GM13976 (cell line): Measurements from ENCODE around the gene DAZ3.
"Not testable (repeated sequence)": the region's sequence is repeated elsewhere in the genome, so short reads cannot be mapped to it uniquely, and the experiment has no call there.

Source experiments
- DNase-seq: peaks from one replicate; pipeline ENCODE4 v3.0.0; 2012; ENCODE audit warnings: low spot score
- in situ Hi-C: fragments of 300-500 bp; cut with MboI; formaldehyde crosslinking; loops from one replicate; pipeline ENCODE4 v1.12.0; 2022; ENCODE audit warnings: low sequenced_read_pairs, mixed read lengths, inconsistent platforms; ENCODE audit not compliant: unreplicated experiment

Gene DAZ3

GRCh38 chrY:24813293-24813692 lies at the start of gene DAZ3:
Gene DAZ3 (minus strand): TSS chrY:24813393. CDS start chrY:24813185, 208 bp downstream.
- DNase-seq, in situ Hi-C loops: not testable (repeated sequence)

GRCh38 chrY:24833619-24834018 lies 20.4 kb upstream of the DAZ3 start, which contains the start of gene DAZ4:
Gene DAZ4 (plus strand): TSS chrY:24833919. CDS start chrY:24834127, 208 bp downstream.
- in situ Hi-C loops, DNase-seq: not testable (repeated sequence)

GRCh38 chrY:24825069-24825468 lies 11.9 kb upstream of the DAZ3 start:
- in situ Hi-C loops, DNase-seq: not testable (repeated sequence)

GRCh38 chrY:24824184-24824879 lies 11.1 kb upstream of the DAZ3 start:
- in situ Hi-C loops, DNase-seq: not testable (repeated sequence)

- DNase-seq, in situ Hi-C loops: not testable (repeated sequence)
Observed at GRCh38 chrY:24821836-24822235, 8.6 kb upstream of the DAZ3 start.
